DND-41 (cell line): Measurements from ENCODE around the gene NFE2L2.

Source experiments
- EZH2 ChIP-seq: IDR thresholded peaks from 3 replicates; pipeline ENCODE4 v1.6.1; 2012; ENCODE audit warnings: borderline replicate concordance, low read depth, mild to moderate bottlenecking, moderate library complexity, low read length, inconsistent platforms; ENCODE audit not compliant: severe bottlenecking
- TF ChIP-seq, protein P1 (sequence below): IDR thresholded peaks from 2 replicates; pipeline ENCODE4 v1.5.1; 2012; ENCODE audit warnings: borderline replicate concordance, low read length, moderate library complexity, mild to moderate bottlenecking; ENCODE audit not compliant: poor library complexity, severe bottlenecking; ENCODE audit errors: extremely low read depth

DNA sequence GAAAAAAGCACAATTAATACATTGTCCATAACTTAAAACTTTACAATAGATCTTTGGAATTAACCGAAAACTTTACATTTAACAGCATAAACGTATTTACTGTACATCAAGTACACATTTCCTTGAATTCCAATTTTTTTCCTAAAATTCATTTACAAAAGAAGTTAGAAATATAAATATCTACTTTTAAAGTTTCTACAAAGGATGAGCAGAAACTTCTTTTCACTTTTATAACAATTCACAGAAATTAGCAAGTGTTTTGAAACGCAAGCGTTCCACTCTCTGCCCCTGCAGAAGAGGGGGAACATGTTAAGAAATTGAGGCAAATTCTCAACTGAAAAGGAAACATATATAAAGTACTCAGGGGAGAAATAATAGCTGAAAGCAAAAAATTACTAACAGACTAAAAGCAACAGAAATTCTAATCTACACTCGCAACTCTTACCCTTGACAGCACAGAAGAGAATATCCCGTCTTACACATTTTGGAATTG lies 1.5 kb downstream of the NFE2L2 start:
- TF ChIP-seq, protein P1, sequence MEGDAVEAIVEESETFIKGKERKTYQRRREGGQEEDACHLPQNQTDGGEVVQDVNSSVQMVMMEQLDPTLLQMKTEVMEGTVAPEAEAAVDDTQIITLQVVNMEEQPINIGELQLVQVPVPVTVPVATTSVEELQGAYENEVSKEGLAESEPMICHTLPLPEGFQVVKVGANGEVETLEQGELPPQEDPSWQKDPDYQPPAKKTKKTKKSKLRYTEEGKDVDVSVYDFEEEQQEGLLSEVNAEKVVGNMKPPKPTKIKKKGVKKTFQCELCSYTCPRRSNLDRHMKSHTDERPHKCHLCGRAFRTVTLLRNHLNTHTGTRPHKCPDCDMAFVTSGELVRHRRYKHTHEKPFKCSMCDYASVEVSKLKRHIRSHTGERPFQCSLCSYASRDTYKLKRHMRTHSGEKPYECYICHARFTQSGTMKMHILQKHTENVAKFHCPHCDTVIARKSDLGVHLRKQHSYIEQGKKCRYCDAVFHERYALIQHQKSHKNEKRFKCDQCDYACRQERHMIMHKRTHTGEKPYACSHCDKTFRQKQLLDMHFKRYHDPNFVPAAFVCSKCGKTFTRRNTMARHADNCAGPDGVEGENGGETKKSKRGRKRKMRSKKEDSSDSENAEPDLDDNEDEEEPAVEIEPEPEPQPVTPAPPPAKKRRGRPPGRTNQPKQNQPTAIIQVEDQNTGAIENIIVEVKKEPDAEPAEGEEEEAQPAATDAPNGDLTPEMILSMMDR, result no peak
- TF ChIP-seq EZH2, result no peak
